Measurements from ENCODE around the gene ADAMTS6.

GRCh38 chr5:65262096-65262495 is 219.6 kb downstream of the ADAMTS6 start:
- TF ChIP-seq CTCF (IDR thresholded peaks at IDR 0.05; ENCODE audit: borderline replicate concordance, extremely low read depth, low read length, poor library complexity, severe bottlenecking) (no peak), EZH2 (IDR thresholded peaks at IDR 0.05; ENCODE audit: borderline replicate concordance, low read depth, low read length, severe bottlenecking) (no peak)
